ENCODE data around the gene EXOC3L4.
A peak's percentile ranks its signal among the peaks of the same experiment; 100 is the strongest.

Gene EXOC3L4

DNA sequence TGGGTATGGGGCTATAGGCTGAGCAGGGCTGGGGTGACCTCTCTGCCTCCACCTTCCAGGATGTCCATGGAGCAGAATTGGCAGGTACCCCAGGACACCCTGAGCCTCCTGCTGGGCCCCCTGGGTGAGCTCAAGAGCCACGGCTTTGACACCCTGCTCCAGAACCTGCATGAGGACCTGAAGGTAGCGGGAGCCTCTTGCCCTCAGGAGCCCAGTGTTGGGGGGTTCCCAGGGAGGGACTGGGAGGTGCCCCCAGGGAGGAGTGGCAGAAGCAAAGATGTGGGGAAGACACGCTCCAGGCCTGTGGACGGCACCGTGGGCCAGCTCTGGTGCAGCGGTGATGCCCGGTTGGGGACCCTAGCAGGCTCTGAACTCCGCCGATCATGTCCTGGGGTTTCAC, 37.1 kb downstream of the EXOC3L4 start:
- FAIRE-seq (no peak), DNase-seq (ENCODE audit: low spot score) (no peak)

DNA sequence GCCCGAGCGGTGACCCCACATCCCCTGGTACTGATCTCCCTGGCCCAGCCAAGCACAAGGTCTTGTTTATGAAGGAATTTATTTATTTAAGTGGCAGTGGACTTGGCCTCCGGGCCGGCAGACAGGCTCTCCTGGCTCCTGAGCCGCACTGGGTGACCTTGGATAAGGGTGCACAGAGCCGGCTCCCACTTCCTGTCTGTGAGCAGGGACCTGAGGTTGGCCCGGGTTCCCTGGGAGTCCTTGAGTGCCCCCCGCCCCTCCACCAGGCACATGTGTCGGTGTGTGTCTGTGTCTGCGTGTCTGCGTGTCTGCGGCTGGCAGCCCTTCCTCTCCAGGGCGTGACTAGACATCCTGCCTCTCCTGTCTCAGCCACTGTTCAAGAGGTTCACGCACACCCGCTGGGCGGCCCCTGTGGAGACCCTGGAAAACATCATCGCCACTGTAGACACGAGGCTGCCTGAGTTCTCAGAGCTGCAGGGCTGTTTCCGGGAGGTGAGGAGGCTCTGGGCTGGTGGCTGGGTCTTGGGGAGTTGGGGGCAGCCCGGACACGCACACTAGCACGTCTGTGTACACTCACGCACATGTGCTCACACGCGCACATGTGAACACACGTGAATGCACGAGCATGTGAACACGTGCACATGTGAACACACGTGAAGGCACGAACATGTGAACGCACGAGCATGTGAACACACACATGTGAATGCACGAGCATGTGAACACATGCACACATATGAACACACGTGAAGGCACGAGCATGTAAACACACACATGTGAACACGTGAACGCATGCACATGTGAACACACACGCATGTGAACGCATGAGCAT, 38.1 kb downstream of the EXOC3L4 start:
- DNase-seq (ENCODE audit: low spot score) (no peak), FAIRE-seq (peak; percentile 72)

DNA sequence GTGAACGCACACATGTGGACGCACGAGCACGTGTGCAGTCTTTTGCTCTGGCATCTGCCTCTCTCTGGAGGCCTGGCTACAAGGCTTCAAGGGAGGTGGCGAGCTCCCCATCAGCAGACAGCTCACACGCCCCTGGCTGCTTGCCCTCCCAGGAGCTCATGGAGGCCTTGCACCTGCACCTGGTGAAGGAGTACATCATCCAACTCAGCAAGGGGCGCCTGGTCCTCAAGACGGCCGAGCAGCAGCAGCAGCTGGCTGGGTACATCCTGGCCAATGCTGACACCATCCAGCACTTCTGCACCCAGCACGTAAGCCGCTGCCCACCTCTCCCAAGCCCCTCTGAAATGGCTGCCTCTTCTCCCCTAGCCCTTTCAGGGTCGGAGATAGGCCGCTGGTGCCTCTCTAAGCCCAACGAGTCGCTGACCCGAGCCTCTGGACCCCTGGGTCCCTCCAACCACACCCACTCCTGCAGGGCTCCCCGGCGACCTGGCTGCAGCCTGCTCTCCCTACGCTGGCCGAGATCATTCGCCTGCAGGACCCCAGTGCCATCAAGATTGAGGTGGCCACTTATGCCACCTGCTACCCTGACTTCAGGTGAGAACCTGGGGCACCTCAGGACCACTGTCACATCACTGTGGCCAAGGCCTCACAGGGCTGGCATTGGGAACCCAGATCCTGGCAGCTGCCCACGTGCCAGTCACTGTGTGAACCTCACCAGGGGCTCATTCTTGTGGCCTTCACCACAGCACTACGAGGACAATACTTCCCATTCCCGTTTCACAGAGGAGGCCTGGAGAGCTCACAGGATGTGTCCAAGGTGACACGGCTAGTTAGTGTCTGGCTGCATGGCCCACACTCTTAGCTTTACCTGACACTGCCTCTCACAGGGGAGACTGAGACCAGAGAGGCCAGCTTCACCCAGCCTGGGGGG, 39.0 kb downstream of the EXOC3L4 start:
- no peak for FAIRE-seq
- DNase-seq (ENCODE audit: low spot score), result no peak

DNA sequence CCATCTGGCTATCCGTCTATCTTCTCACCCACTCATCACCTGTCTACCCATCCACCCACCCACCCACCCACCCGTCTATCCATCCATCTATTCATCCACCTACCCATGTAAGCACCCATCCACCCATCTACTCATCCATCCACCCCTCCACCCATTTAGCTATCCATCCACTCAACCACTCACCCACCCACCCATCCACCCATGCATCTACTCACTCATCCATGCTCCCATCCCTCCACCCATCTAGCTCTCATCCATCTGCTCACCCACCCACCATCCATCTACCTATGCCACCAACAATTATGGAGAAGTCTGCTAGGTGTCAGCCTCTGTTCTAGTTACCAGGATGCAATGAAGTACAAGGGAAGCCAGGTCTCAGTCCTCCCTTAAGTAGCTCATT, 39.9 kb downstream of the EXOC3L4 start:
- DNase-seq (ENCODE audit: low spot score), result no peak
- FAIRE-seq, result no peak

DNA sequence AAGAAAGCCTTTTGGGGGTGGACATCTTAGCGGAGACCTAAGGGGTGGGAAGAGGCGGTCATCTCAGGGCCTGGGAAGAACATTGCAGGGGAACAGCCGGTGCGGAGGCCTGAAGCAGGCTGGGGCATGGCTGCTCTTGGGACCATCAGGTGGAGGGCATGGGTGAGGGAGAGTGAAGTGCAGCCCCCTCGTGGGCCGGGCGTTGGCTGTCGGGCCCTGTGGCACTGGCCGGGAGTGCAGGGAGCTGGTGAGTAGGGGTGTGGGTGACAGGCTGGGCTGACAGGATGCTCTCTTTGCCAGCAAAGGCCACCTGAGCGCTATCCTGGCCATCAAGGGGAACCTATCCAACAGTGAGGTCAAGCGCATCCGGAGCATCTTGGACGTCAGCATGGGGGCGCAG, 40.4 kb downstream of the EXOC3L4 start:
- no peak for DNase-seq (ENCODE audit: low spot score)
- no peak for FAIRE-seq

DNA sequence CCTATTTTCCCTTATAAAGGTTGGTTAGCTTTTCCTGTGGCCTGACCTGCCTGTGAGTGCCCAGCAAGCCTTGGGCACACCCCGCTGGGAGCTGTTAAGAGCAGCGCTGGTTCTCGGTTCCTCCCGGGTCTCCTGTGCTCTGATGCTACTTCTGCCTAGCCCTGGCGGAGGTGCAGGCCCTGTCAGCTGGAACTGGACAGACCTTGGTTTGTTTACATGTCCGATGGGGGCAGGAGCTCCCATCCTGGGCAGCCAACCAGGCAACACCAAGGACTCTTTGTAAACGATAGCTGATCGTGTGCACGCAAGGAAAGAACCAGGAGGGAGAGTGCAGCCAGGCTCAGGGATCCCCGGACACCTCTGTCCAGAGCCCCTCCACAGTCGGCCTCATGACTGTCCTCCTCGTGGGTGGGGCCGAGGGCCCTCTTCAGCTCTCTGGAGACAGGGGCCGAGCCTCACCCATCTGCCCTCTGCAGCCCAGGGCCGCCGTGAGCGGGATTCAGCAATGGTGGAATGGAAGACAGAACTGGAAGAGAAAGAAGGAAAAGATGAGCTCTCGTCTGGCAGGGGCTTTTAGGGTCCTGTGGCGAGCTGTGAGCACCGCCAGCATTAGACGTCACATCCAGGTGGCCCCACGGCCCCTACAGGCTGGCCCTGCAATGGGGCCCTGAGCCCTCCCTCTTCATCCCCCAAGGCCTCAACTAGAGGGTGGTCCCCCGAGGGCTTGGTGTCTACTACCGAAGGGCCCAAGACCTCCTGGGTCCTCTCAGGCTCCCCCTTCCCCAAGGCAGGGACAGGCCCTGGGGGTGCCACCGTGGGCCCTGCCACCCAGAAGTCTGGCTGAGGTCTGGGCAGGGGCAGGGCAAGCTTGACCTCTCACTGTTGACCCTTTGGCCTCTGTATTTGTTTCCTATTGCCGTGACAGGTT, 41.1 kb downstream of the EXOC3L4 start:
- FAIRE-seq (no peak), DNase-seq (ENCODE audit: low spot score) (no peak)

DNA sequence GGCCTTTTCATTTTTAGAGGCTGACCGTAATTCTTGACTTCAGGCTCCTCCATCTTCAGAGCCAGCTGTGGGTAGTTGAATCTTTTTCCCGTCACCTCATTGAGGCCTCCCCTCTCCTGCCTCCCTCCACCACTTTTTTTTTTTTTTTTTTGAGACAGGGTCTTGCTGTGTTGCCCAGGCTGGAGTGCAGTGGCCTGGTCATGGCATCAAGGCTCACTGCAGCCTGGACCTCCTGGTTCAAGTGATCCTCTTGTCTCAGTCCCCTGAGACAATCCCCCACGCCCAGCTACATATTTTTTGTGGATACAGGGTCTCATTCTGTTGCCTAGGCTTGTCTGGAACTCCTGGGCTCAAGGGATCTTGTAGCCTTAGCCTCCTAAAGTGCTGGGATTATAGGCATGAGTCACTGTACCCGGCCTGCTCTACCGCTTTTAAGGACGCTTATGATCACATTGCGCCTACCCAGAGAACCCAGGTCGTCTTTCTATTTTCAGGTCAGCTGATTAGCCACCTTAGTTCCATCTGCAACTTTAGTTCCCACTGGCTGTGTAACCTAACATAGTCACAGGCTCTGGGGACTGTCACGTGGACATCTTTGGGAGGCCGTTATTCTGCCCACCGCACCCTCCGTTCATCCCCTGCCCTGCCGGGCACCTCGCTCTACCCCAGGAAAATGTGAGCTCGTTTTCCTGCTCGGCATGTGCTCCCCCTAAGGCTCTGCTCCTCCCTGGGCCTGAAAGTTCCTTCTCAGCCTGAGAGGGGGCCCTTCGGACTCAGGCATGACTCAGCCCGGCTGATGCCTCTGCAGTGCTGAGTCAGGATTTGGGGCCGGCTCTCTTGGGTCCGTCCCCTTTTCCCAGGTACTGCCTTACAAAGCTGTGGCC, 42.1 kb downstream of the EXOC3L4 start:
- DNase-seq (ENCODE audit: low spot score) (peak; percentile 73), FAIRE-seq (no peak)

DNA sequence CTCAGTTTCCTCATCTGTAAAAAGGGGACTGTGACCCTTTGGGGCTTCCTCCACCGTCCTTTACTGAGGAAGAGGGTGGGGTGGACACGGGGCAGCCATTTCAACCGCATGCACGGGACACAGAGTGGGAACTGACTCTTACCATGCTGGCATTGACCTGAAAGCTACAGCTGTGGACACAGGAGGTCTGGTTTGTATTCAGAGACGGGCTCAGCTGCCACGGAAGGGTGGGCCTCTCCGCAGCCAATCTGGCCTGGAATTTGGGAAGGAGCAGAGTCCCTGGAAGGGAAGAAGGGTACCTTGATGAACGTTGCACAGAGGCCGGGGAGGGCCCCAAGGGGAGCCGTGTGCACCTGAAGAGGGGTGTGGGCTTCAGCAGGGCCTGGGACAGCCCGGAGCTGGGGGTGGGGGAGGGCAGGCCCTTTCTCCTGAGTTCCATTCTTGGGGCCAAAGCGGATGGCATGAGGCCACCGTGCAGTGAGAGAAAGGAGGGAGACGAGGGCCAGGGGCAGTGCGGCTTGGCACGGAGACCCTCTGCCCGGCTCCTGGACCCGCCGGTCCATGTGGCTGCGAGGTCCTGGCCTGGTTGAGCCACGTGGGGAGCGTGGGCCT, 43.3 kb downstream of the EXOC3L4 start:
- FAIRE-seq, result no peak
- DNase-seq (ENCODE audit: low spot score), result no peak

DNA sequence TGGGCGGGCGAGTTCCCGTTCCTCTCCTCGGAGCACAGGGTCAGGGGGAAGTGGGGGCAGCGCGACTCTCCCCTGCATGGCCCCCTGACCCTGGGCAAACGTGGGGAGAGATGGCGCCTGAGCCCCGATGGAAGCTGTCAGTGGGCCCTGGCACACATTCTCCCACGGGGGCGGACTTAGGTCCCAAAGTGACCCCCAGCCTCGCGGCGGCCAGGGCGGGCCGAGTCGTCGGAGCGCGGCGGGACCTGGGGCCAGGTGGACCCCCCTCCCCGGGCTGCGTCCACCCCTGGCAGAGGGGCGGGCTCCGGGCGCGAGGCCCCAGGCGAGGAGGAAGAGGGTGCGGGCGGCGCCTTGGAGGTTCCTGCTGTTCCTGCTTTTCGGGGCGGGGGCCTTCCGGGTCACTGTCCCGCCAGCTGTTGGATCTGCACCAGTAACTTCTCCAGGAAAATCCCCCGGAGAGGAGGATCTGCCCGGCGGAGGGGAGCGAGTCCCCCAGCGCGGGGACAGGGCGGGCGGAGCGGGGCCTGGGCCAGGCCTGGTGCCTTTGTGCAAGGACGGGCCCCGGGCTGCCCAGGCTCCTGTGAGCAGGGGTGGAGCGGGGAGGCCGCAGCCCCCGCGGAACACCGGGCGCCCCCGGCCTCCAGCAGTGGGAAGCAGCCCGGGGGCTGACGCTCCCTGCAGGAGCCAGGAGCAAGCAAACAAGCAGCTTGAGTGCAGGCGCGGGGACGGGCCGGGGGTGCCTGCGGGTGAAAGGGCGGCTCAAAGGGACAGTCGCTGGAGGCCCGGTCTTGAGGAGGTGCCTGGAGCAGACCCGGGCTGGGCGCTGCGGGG, 44.0 kb downstream of the EXOC3L4 start:
- FAIRE-seq (no peak), DNase-seq (ENCODE audit: low spot score) (no peak)

DNA sequence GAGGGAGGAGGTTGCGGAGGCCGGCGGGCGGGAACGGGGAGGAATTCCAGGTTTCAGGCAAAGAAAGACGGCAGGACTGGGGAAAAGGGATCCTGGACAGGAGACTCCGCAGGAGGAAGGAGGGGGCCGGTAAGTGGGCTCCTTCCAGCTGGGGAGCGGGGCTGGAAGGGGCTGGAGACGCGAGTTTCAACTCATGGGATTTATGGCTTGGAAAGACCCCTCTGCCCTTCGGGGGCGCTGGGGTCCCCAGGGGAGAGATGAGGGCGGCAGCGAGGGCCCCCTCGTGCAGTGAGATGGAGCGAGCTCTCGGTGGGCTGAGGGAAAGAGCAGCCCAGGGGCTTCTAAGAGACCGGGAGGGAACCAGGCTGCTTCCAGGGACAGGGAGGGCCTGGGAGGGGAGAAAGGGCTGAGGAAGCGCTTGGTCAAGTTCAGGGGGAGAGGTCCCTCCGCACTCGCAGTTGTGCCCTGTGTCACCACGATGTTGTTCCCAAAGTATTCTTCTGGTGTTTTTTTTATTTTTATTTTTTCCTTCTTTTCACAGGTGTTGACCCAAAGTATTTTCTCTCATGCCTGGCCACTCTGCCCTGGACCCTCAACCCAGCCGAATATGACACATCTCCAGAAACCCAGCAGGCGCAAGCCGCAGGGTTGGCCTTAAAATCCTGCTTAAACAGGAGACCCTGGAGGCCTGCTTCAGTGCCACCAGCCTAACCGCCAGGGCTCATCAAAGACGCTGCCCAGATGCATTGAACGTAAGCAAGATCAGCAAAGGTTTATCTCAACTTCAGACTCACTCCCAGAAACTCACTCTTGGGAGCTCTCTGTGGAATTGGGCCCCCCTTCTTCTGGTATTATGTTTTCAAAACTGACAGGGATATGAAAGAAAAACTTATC, 44.9 kb downstream of the EXOC3L4 start:
- FAIRE-seq (no peak), DNase-seq (ENCODE audit: low spot score) (no peak)

DNA sequence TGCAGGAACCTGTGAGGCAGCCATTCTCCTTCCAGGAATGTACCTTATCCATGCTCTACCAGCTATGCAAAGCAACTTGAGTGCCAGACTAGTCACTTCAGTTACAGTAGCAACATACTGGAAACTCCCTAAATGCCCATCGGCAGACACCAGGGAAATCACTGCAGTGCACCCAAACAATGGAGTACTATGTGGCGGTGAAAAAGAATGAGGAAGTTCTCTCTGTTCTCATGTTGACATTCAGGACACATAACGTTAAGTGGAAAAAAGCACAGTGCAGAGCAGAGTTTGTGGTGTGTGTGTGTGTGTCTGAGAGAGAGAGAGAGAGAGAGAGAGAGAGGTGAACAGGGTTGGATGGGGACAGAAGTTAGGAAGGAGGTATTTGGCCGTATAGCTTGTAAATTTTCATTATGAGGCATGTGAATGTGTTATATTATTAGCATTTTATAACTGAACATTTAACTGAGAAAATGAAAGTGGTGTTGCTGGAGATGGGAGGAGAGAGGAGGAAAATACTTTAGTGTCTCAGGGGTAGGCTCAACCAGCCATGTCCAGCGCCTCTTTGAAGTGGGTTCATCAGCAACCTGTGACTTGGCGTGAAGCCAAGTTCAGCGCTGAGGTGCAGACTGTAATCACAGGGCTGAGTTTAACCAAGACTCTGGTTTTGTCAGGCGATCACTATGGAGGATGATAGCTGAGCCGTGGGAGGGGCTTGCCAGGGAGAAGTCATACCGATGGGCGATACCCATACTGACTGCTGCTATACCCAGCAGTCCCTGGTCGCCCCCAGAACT, 46.0 kb downstream of the EXOC3L4 start:
- FAIRE-seq, result no peak
- DNase-seq (ENCODE audit: low spot score), result no peak

DNA sequence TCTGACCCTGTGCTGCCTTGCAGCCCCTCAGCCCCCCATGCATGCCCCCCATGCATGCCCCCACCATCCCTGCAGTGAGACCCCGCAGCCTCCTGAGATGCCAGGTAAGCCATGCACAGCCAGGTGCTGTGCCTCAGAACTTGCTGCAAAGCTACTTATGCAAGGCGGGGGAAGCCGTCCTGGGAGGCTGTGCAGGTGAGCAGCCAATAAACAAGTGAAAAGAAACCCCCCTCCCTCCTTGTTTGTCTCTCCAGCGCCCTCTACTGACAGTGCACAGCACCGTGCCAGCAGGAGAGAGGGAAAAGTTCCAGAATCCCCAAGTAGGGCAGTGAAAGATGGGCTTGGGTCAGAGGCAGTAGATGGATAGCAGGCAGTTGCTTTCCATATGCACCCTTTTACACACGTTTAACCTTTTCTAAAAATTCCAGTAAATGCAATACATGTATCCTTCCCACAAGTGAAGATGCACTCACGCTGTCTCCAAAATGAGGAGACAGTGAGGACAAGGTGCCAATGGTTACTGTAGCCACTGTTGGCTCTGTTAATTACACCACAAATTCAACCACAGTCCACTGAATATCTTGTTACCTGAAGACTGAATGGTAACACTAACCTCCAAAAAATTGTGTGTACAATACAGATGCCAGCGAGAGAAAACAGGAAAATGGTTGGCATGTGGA, 46.7 kb downstream of the EXOC3L4 start:
- no peak for FAIRE-seq
- DNase-seq (ENCODE audit: low spot score), result no peak

DNA sequence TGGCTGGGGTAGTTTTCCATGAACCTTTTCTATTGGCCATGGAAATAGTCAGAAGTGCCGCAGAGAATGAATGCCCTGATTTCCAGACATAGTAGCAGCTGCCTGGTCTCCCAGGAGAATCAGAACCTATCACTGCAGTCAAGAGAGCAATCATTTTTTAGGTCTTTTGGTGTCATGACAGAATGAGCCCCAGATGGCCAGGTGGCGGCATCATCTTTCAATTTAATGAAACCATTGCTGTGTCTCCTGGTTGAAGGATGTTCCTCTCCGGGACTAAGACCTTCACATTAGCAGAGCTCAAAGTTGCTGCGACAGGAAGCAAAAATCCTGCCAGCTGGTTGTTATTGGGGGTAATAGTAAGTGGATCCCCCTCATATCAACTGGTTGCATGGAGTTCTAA, 47.5 kb downstream of the EXOC3L4 start:
- FAIRE-seq (no peak), DNase-seq (ENCODE audit: low spot score) (no peak)

DNA sequence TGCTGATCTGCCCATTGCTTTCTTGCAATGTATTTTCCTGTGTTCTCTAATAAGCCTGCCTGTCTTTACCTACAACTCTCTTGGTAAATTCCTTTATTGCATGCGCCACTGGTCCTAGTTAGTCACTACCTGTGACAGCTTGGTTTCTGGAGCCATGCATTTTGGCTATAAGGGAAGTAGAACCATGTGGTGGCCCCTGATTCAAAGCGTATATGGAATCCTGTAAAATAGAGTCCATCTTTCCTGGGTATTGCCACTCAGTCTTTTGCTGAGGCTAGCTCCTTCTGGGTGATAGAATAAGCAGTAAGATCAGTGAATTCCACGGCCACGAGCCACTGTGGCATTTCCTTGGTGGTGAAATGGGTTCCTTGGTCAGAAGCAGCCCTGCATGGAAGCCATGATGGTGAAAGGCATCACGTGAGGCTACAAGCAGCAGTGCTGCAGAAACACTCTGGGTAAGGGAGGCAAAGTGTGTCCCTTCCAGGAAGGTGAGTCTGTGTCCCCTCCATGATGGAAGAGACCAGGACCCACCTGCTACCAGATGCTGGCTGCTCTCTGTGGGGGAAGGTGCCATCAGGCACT, 48.3 kb downstream of the EXOC3L4 start:
- DNase-seq (ENCODE audit: low spot score) (no peak), FAIRE-seq (no peak)

DNA sequence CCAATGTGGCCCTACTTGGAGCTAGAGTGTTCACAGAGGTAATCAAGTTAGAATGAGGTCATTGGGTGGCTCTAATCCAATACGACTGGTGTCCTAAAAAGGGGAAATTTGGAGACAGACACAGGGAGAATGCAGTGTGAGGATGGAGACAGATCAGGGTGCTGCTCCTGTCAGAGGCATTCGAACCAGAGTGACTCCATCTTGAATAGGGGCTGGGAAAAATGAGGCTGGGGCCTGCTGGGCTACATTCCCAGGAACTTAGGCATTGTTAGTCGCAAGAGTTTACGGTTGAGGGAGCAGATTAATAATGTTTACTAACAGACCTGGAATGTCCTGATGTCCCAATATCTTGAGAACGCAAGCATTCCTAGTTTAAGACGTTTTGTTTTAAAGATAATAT, 49.0 kb downstream of the EXOC3L4 start:
- FAIRE-seq (no peak), DNase-seq (ENCODE audit: low spot score) (no peak)

DNA sequence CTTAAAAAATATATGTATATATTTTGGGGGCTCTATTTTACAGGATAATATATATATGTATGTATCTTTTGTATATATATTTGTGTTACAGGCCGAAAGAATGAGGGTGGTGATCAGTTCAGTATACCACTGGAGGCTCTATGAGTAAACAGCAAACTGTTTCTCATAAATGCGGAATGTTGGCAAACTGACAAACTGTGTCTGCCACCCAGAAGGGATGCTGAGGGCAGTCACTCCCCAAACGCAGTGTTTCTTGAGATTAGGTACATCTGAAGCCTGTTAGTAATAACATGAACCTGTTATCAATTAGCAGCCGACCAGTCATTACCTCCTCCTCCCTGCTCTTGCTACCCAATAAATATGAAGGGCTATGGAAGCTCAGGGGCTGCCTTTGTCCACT, 49.6 kb downstream of the EXOC3L4 start:
- no peak for DNase-seq (ENCODE audit: low spot score)
- no peak for FAIRE-seq
